Measurements from ENCODE around the gene NLGN4Y. TPM values are rescaled to one million over a fixed set of nuclear protein-coding genes. Genes with fewer than 3 reads are reported as not detected.

Gene NLGN4Y
- total and polyA plus RNA-seq, 2 experiments from 2014 or later = not detected

- Histone ChIP-seq H4K20me1 (ENCODE audit: insufficient read depth, poor library complexity, severe bottlenecking) (no peaks in the 10 kb centered on the region), H3K27me3 (no peaks in the 10 kb centered on the region), H3K4me1 (ENCODE audit: insufficient read depth) (no peaks in the 10 kb centered on the region), H3K4me2 (no peak overlapping the region), H3K9me2 (replicated peaks; ENCODE audit: insufficient read depth) (no peaks in the 10 kb centered on the region), H3K79me2 (no peaks in the 10 kb centered on the region), H3K27ac (no peak overlapping the region), H3K36me3 (replicated peaks; ENCODE audit: insufficient read depth, low read depth) (no peaks in the 10 kb centered on the region), H3K9me3 (ENCODE audit: low read depth) (no peaks in the 10 kb centered on the region), H2AFZ (no peak overlapping the region), H3K4me3 (no peak overlapping the region)
- no peak for DNase-seq (ENCODE audit: low spot score)
- no CpG with 5 or more reads among the region's 4 CpGs for WGBS (ENCODE audit: low lambda C conversion rate, missing lambda C conversion rate)
- TF ChIP-seq EZH2 (IDR thresholded peaks at IDR 0.05; ENCODE audit: borderline replicate concordance) = no peak
- TF ChIP-seq CTCF (IDR thresholded peaks at IDR 0.05; ENCODE audit: poor library complexity) = no peak
- no peak for TF ChIP-seq EZH2phosphoT487 (IDR thresholded peaks at IDR 0.05; ENCODE audit: low read depth, severe bottlenecking, unreplicated experiment)
These were observed 268.8 kb downstream of the NLGN4Y start for GRCh38 chrY:14793104-14793503.

- no peaks in the 10 kb centered on the region for H3K9me2 ChIP-seq (replicated peaks; ENCODE audit: insufficient read depth)
- no peaks in the 10 kb centered on the region for H3K9me3 ChIP-seq (ENCODE audit: low read depth)
- H3K4me3 ChIP-seq = no peak overlapping the region
- no peaks in the 10 kb centered on the region for H4K20me1 ChIP-seq (ENCODE audit: insufficient read depth, poor library complexity, severe bottlenecking)
- H3K27ac ChIP-seq = no peak overlapping the region
- H3K4me1 ChIP-seq (ENCODE audit: insufficient read depth) = no peaks in the 10 kb centered on the region
- no peaks in the 10 kb centered on the region for H3K79me2 ChIP-seq
- no peaks in the 10 kb centered on the region for H3K27me3 ChIP-seq
- no peak for DNase-seq (ENCODE audit: low spot score)
- no CpG with 5 or more reads among the region's 11 CpGs for WGBS (ENCODE audit: low lambda C conversion rate, missing lambda C conversion rate)
- H3K36me3 ChIP-seq (replicated peaks; ENCODE audit: insufficient read depth, low read depth) = no peaks in the 10 kb centered on the region
- no peak overlapping the region for H3K4me2 ChIP-seq
- no peak overlapping the region for H2AFZ ChIP-seq
- no peak for TF ChIP-seq CTCF (IDR thresholded peaks at IDR 0.05; ENCODE audit: poor library complexity)
- TF ChIP-seq EZH2 (IDR thresholded peaks at IDR 0.05; ENCODE audit: borderline replicate concordance) = no peak
- TF ChIP-seq EZH2phosphoT487 (IDR thresholded peaks at IDR 0.05; ENCODE audit: low read depth, severe bottlenecking, unreplicated experiment) = no peak
These were observed 269.3 kb downstream of the NLGN4Y start for GRCh38 chrY:14793674-14794073.

GRCh38 chrY:14798010-14798409, 273.7 kb downstream of the NLGN4Y start:
- Histone ChIP-seq H4K20me1 (ENCODE audit: insufficient read depth, poor library complexity, severe bottlenecking) (no peaks in the 10 kb centered on the region), H3K27me3 (no peaks in the 10 kb centered on the region), H3K4me3 (no peak overlapping the region), H3K79me2 (no peaks in the 10 kb centered on the region), H3K36me3 (replicated peaks; ENCODE audit: insufficient read depth, low read depth) (no peaks in the 10 kb centered on the region), H3K9me3 (ENCODE audit: low read depth) (no peaks in the 10 kb centered on the region), H3K27ac (no peak overlapping the region), H3K9me2 (replicated peaks; ENCODE audit: insufficient read depth) (no peaks in the 10 kb centered on the region), H3K4me2 (no peak overlapping the region), H3K4me1 (ENCODE audit: insufficient read depth) (no peaks in the 10 kb centered on the region), H2AFZ (no peak overlapping the region)
- no peak for DNase-seq (ENCODE audit: low spot score)
- no peak for TF ChIP-seq CTCF (IDR thresholded peaks at IDR 0.05; ENCODE audit: poor library complexity)
- TF ChIP-seq EZH2 (IDR thresholded peaks at IDR 0.05; ENCODE audit: borderline replicate concordance) = no peak
- no peak for TF ChIP-seq EZH2phosphoT487 (IDR thresholded peaks at IDR 0.05; ENCODE audit: low read depth, severe bottlenecking, unreplicated experiment)
- WGBS (ENCODE audit: low lambda C conversion rate, missing lambda C conversion rate) = no CpG with 5 or more reads among the region's 2 CpGs

- DNase-seq (ENCODE audit: low spot score) = no peak
- Histone ChIP-seq H3K9me2 (replicated peaks; ENCODE audit: insufficient read depth) (no peaks in the 10 kb centered on the region), H3K4me3 (no peak overlapping the region), H3K27me3 (no peaks in the 10 kb centered on the region), H3K27ac (no peak overlapping the region), H3K4me2 (no peak overlapping the region), H4K20me1 (ENCODE audit: insufficient read depth, poor library complexity, severe bottlenecking) (no peaks in the 10 kb centered on the region), H3K36me3 (replicated peaks; ENCODE audit: insufficient read depth, low read depth) (no peaks in the 10 kb centered on the region), H3K9me3 (ENCODE audit: low read depth) (no peaks in the 10 kb centered on the region), H3K79me2 (no peaks in the 10 kb centered on the region), H2AFZ (no peak overlapping the region), H3K4me1 (ENCODE audit: insufficient read depth) (no peaks in the 10 kb centered on the region)
- TF ChIP-seq CTCF (IDR thresholded peaks at IDR 0.05; ENCODE audit: poor library complexity) (no peak), EZH2phosphoT487 (IDR thresholded peaks at IDR 0.05; ENCODE audit: low read depth, severe bottlenecking, unreplicated experiment) (no peak), EZH2 (IDR thresholded peaks at IDR 0.05; ENCODE audit: borderline replicate concordance) (no peak)
- WGBS (ENCODE audit: low lambda C conversion rate, missing lambda C conversion rate) = no CpG with 5 or more reads among the region's 2 CpGs
These were observed 276.8 kb downstream of the NLGN4Y start for GRCh38 chrY:14801096-14801495.

Measured in hepatocyte (in vitro differentiated cells).